SK-N-MC (cell line): ENCODE results near the gene DDAH2.

Source experiments
- EZH2 ChIP-seq: fragments of 200-600 bp; sonication (generic); IDR thresholded peaks from one replicate; pipeline ENCODE4 v1.6.1; 2017; ENCODE audit warnings: antibody characterized with exemption
- POLR2AphosphoS5 ChIP-seq: IDR thresholded peaks from 2 replicates; pipeline ENCODE4 v1.6.1; 2012; ENCODE audit warnings: mild to moderate bottlenecking, low read depth, low read length, borderline replicate concordance

GRCh38 chr6:31713465-31713864 is 15.6 kb downstream of the DDAH2 start:
- TF ChIP-seq EZH2 (no peak), POLR2AphosphoS5 (no peak)
